GM12878 (cell line): Measurements from ENCODE around the gene ARHGEF7.

Experiments
- BCL11A ChIP-seq: IDR thresholded peaks from 2 replicates; pipeline ENCODE4 v1.6.1; 2011; ENCODE audit warnings: low read depth, low read length
- BHLHE40 ChIP-seq, 2 experiments: fragments of 450-650 bp in 1 of 2; IDR thresholded peaks; 2 replicates each; pipeline ENCODE4 v1.6.1; 2011 to 2017; ENCODE audit warnings: low read depth in 2 of 2, borderline replicate concordance in 1 of 2, improper control_type of control experiment in 1 of 2, low read length in 1 of 2, mild to moderate bottlenecking in 1 of 2
- FOXK2 ChIP-seq: fragments of 450-650 bp; IDR thresholded peaks from 2 replicates; pipeline ENCODE4 v1.6.1; 2017; ENCODE audit warnings: mild to moderate bottlenecking, moderate library complexity
- NRF1 ChIP-seq: conservative IDR thresholded peaks from 2 replicates; pipeline ENCODE4 v1.6.1; 2011; ENCODE audit warnings: mild to moderate bottlenecking, low read depth, low read length, improper control_type of control experiment
- PRDM15 ChIP-seq: fragments of 450-650 bp; formaldehyde crosslinking; IDR thresholded peaks from 2 replicates; pipeline ENCODE4 v1.4.0; 2020; ENCODE audit warnings: mild to moderate bottlenecking, moderate library complexity
- RELB ChIP-seq: fragments of 450-650 bp; IDR thresholded peaks from 2 replicates; pipeline ENCODE4 v1.6.1; 2017; ENCODE audit warnings: low read depth, mild to moderate bottlenecking, moderate library complexity
- REST ChIP-seq: IDR thresholded peaks from 2 replicates; pipeline ENCODE4 v1.6.1; 2012; ENCODE audit warnings: mild to moderate bottlenecking, low read depth, low read length
- SIX5 ChIP-seq: IDR thresholded peaks from 2 replicates; pipeline ENCODE4 v1.6.1; 2011; ENCODE audit warnings: mild to moderate bottlenecking, low read depth, low read length, moderate library complexity; ENCODE audit not compliant: severe bottlenecking
- TAF1 ChIP-seq: IDR thresholded peaks from 2 replicates; pipeline ENCODE4 v1.6.1; 2011; ENCODE audit warnings: mild to moderate bottlenecking, low read depth, low read length, borderline replicate concordance
- TCF12 ChIP-seq: IDR thresholded peaks from 2 replicates; pipeline ENCODE4 v1.6.1; 2011; ENCODE audit warnings: low read depth, mild to moderate bottlenecking, low read length
- YY1 ChIP-seq: IDR thresholded peaks from 2 replicates; pipeline ENCODE4 v1.6.1; 2011; ENCODE audit warnings: low read depth, mild to moderate bottlenecking, low read length
- ZNF274 ChIP-seq: IDR thresholded peaks from one replicate; pipeline ENCODE4 v1.8.0; 2011; ENCODE audit not compliant: insufficient read length, insufficient read depth
- TF ChIP-seq, protein P1 (sequence below), 3 experiments: IDR thresholded peaks in 2 of 3; conservative IDR thresholded peaks in 1 of 3; 2 replicates each; pipeline ENCODE4 v1.5.1; 2011; ENCODE audit warnings: low read depth in 3 of 3, low read length in 3 of 3, mild to moderate bottlenecking in 3 of 3, control low read depth in 2 of 3, moderate library complexity in 2 of 3, inconsistent platforms in 1 of 3, mixed read lengths in 1 of 3; ENCODE audit not compliant: control insufficient read depth in 2 of 3, insufficient read depth in 1 of 3; ENCODE audit errors: extremely low read depth in 1 of 3
- TF ChIP-seq, protein P2 (sequence below): fragments of 450-650 bp; IDR thresholded peaks from 2 replicates; pipeline ENCODE4 v1.6.1; 2016; ENCODE audit warnings: mild to moderate bottlenecking

DNA sequence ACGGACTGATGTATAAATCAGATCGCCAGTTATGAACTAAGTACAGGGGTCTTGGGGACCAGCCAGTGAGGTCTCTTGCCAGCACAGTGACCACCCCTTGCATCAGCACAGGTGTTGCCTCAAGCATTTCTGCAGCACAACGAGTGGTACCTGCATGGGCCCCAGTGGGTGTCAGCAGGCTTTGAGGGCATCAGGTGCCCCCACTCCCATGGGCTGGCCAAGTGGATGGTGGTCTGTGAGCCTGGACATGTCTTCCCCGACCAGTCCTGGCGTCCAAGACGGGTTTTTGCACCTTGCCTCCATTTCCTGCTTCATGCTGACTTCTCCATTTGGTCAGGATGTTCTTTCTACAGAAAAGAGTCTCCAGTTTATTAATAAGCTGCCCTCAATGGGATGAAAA is 22.4 kb upstream of the ARHGEF7 start:
- TF ChIP-seq SIX5: no peak
- TF ChIP-seq, protein P1, sequence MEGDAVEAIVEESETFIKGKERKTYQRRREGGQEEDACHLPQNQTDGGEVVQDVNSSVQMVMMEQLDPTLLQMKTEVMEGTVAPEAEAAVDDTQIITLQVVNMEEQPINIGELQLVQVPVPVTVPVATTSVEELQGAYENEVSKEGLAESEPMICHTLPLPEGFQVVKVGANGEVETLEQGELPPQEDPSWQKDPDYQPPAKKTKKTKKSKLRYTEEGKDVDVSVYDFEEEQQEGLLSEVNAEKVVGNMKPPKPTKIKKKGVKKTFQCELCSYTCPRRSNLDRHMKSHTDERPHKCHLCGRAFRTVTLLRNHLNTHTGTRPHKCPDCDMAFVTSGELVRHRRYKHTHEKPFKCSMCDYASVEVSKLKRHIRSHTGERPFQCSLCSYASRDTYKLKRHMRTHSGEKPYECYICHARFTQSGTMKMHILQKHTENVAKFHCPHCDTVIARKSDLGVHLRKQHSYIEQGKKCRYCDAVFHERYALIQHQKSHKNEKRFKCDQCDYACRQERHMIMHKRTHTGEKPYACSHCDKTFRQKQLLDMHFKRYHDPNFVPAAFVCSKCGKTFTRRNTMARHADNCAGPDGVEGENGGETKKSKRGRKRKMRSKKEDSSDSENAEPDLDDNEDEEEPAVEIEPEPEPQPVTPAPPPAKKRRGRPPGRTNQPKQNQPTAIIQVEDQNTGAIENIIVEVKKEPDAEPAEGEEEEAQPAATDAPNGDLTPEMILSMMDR (IDR thresholded peaks at IDR 0.05 in 2 of 3, conservative IDR thresholded peaks at IDR 0.05 in 1 of 3; ENCODE audit: control insufficient read depth in 2 of 3, extremely low read depth in 1 of 3, insufficient read depth in 1 of 3, low read depth in 3 of 3, low read length in 3 of 3): no peak
- TF ChIP-seq BCL11A: no peak
- no peak for TF ChIP-seq TCF12
- TF ChIP-seq FOXK2: no peak
- no peak for TF ChIP-seq BHLHE40 (IDR thresholded peaks at IDR 0.05; ENCODE audit: borderline replicate concordance in 1 of 2, low read depth in 2 of 2, low read length in 1 of 2)
- no peak for TF ChIP-seq RELB
- TF ChIP-seq ZNF274: no peak
- no peak for TF ChIP-seq NRF1
- TF ChIP-seq PRDM15 (CRISPR knock-in tag): no peak
- TF ChIP-seq, protein P2, sequence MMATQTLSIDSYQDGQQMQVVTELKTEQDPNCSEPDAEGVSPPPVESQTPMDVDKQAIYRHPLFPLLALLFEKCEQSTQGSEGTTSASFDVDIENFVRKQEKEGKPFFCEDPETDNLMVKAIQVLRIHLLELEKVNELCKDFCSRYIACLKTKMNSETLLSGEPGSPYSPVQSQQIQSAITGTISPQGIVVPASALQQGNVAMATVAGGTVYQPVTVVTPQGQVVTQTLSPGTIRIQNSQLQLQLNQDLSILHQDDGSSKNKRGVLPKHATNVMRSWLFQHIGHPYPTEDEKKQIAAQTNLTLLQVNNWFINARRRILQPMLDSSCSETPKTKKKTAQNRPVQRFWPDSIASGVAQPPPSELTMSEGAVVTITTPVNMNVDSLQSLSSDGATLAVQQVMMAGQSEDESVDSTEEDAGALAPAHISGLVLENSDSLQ: no peak
- TF ChIP-seq TAF1: no peak
- no peak for TF ChIP-seq REST
- no peak for TF ChIP-seq YY1
